ENCODE measurements around the gene C22orf15. TPM values are rescaled to one million over a fixed set of nuclear protein-coding genes. Genes with fewer than 3 reads are reported as not detected.

C22orf15 gene
- total RNA-seq, 3 donors from 2014 or later = 0.11 to 0.30 TPM; not detected in 1

- no peaks in the 10 kb centered on the region for H3K27me3 Mint-ChIP-seq (ENCODE audit: low read depth)
- no peak for ATAC-seq
- no peak overlapping the region for H3K4me3 Mint-ChIP-seq
- DNase-seq = no peak
- H3K4me1 Mint-ChIP-seq (ENCODE audit: low read depth) = peaks cover 9% of the 10 kb centered on the region
- no peaks in the 10 kb centered on the region for H3K9me3 Mint-ChIP-seq
- H3K36me3 Mint-ChIP-seq (ENCODE audit: insufficient read depth) = no peaks in the 10 kb centered on the region
Measured at GRCh38 chr22:23754980-23755636, 7.7 kb upstream of the C22orf15 start.

- no peak for ATAC-seq
- Mint-ChIP-seq H3K36me3 (ENCODE audit: insufficient read depth) (no peaks in the 10 kb centered on the region), H3K9me3 (no peaks in the 10 kb centered on the region), H3K4me3 (no peak overlapping the region), H3K27me3 (ENCODE audit: low read depth) (no peaks in the 10 kb centered on the region), H3K4me1 (ENCODE audit: low read depth) (peaks cover 4% of the 10 kb centered on the region)
- no peak for DNase-seq
Measured at GRCh38 chr22:23755711-23756110, 7.1 kb upstream of the C22orf15 start.

- Mint-ChIP-seq H3K27me3 (ENCODE audit: low read depth) (no peaks in the 10 kb centered on the region), H3K4me3 (no peak overlapping the region), H3K4me1 (ENCODE audit: low read depth) (peaks cover 6% of the 10 kb centered on the region), H3K9me3 (no peaks in the 10 kb centered on the region), H3K36me3 (ENCODE audit: insufficient read depth) (no peaks in the 10 kb centered on the region)
- no peak for DNase-seq
- ATAC-seq = no peak
Measured at GRCh38 chr22:23756891-23757290, 5.9 kb upstream of the C22orf15 start.

GRCh38 chr22:23759566-23759965 lies 3.2 kb upstream of the C22orf15 start:
- DNase-seq (no peak), ATAC-seq (no peak)
- Mint-ChIP-seq H3K27me3 (ENCODE audit: low read depth) (no peaks in the 10 kb centered on the region), H3K4me3 (no peak overlapping the region), H3K4me1 (ENCODE audit: low read depth) (peaks cover 22% of the 10 kb centered on the region), H3K9me3 (no peaks in the 10 kb centered on the region), H3K36me3 (ENCODE audit: insufficient read depth) (no peaks in the 10 kb centered on the region)

GRCh38 chr22:23760056-23760455 lies 2.7 kb upstream of the C22orf15 start:
- no peak for ATAC-seq
- H3K36me3 Mint-ChIP-seq (ENCODE audit: insufficient read depth) = no peaks in the 10 kb centered on the region
- no peak overlapping the region for H3K4me3 Mint-ChIP-seq
- H3K4me1 Mint-ChIP-seq (ENCODE audit: low read depth) = peaks cover 26% of the 10 kb centered on the region
- H3K9me3 Mint-ChIP-seq = no peaks in the 10 kb centered on the region
- no peak for DNase-seq
- H3K27me3 Mint-ChIP-seq (ENCODE audit: low read depth) = no peaks in the 10 kb centered on the region

GRCh38 chr22:23763579-23763945 lies 772 bp downstream of the C22orf15 start:
- peak; percentile 45 for DNase-seq
- H3K36me3 Mint-ChIP-seq (ENCODE audit: insufficient read depth) = no peaks in the 10 kb centered on the region

GRCh38 chr22:23763954-23764353 lies 1.2 kb downstream of the C22orf15 start:
- H3K4me3 Mint-ChIP-seq = peak overlapping the region; percentile 73
- H3K36me3 Mint-ChIP-seq (ENCODE audit: insufficient read depth) = no peaks in the 10 kb centered on the region
- ATAC-seq (no peak), DNase-seq (no peak)
- H3K27me3 Mint-ChIP-seq (ENCODE audit: low read depth) = no peaks in the 10 kb centered on the region
- H3K4me1 Mint-ChIP-seq (ENCODE audit: low read depth) = peaks cover 41% of the 10 kb centered on the region
- H3K9me3 Mint-ChIP-seq = no peaks in the 10 kb centered on the region

More at GRCh38 chr22:23763579-23763945, 772 bp downstream of the C22orf15 start:
- ATAC-seq = peak; percentile 48 to 55
- Mint-ChIP-seq H3K4me1 (ENCODE audit: low read depth) (peaks cover 41% of the 10 kb centered on the region), H3K27me3 (ENCODE audit: low read depth) (no peaks in the 10 kb centered on the region), H3K9me3 (no peaks in the 10 kb centered on the region), H3K4me3 (peak overlapping the region; percentile 73)

GRCh38 chr22:23764899-23765881 lies 2.4 kb downstream of the C22orf15 start:
- no peak for DNase-seq
- Mint-ChIP-seq H3K4me3 (no peak overlapping the region), H3K4me1 (ENCODE audit: low read depth) (peaks cover 44% of the 10 kb centered on the region), H3K36me3 (ENCODE audit: insufficient read depth) (no peaks in the 10 kb centered on the region), H3K27me3 (ENCODE audit: low read depth) (no peaks in the 10 kb centered on the region), H3K9me3 (no peaks in the 10 kb centered on the region)
- ATAC-seq = no peak

GRCh38 chr22:23767303-23767672 lies 4.5 kb downstream of the C22orf15 start:
- Mint-ChIP-seq H3K36me3 (ENCODE audit: insufficient read depth) (no peaks in the 10 kb centered on the region), H3K27me3 (ENCODE audit: low read depth) (no peaks in the 10 kb centered on the region), H3K9me3 (no peaks in the 10 kb centered on the region), H3K4me1 (ENCODE audit: low read depth) (peaks cover 50% of the 10 kb centered on the region), H3K4me3 (peak overlapping the region; percentile 82)
- no peak for DNase-seq
- ATAC-seq = peak; percentile 1 to 8

- H3K27me3 Mint-ChIP-seq (ENCODE audit: low read depth) = no peaks in the 10 kb centered on the region
- peak; percentile 65 for DNase-seq
- ATAC-seq = peak; percentile 77 to 78
- H3K36me3 Mint-ChIP-seq (ENCODE audit: insufficient read depth) = no peaks in the 10 kb centered on the region
- H3K4me1 Mint-ChIP-seq (ENCODE audit: low read depth) = peaks cover 46% of the 10 kb centered on the region
- no peaks in the 10 kb centered on the region for H3K9me3 Mint-ChIP-seq
- H3K4me3 Mint-ChIP-seq = peak within 1 kb of the TSS; percentile 82
Measured at GRCh38 chr22:23767673-23768548, 5.1 kb downstream of the C22orf15 start, which contains the start of gene CHCHD10. TSS of gene CHCHD10 (minus strand) at chr22:23767972. CDS start at chr22:23767874, 98 bp downstream.

- Mint-ChIP-seq H3K9me3 (no peaks in the 10 kb centered on the region), H3K27me3 (ENCODE audit: low read depth) (no peaks in the 10 kb centered on the region), H3K36me3 (ENCODE audit: insufficient read depth) (no peaks in the 10 kb centered on the region), H3K4me3 (peak overlapping the region; percentile 54), H3K4me1 (ENCODE audit: low read depth) (peaks cover 39% of the 10 kb centered on the region)
- ATAC-seq (no peak), DNase-seq (no peak)
Measured at GRCh38 chr22:23769321-23769965, 6.7 kb downstream of the C22orf15 start.

- DNase-seq = no peak
- H3K9me3 Mint-ChIP-seq = no peaks in the 10 kb centered on the region
- peaks cover 18% of the 10 kb centered on the region for H3K4me1 Mint-ChIP-seq (ENCODE audit: low read depth)
- no peak for ATAC-seq
- no peaks in the 10 kb centered on the region for H3K36me3 Mint-ChIP-seq (ENCODE audit: insufficient read depth)
- H3K27me3 Mint-ChIP-seq (ENCODE audit: low read depth) = no peaks in the 10 kb centered on the region
- H3K4me3 Mint-ChIP-seq = peak overlapping the region; percentile 66
Measured at GRCh38 chr22:23772315-23772648, 9.5 kb downstream of the C22orf15 start.

- no peaks in the 10 kb centered on the region for H3K27me3 Mint-ChIP-seq (ENCODE audit: low read depth)
- ATAC-seq = peak; percentile 69 to 70
- DNase-seq = peak; percentile 47
- no peaks in the 10 kb centered on the region for H3K9me3 Mint-ChIP-seq
- H3K4me1 Mint-ChIP-seq (ENCODE audit: low read depth) = peaks cover 18% of the 10 kb centered on the region
- peak within 1 kb of the TSS; percentile 66 for H3K4me3 Mint-ChIP-seq
- H3K36me3 Mint-ChIP-seq (ENCODE audit: insufficient read depth) = no peaks in the 10 kb centered on the region
Measured at GRCh38 chr22:23772649-23773473, 10.1 kb downstream of the C22orf15 start, which contains the start of gene MMP11. TSS of gene MMP11 (plus strand) at chr22:23772849. CDS start at chr22:23772871, 22 bp downstream.

All from activated T-cell treated with anti-CD3 and anti-CD28 coated beads, Interleukin-2, amount 50 U/mL, for 4 hours (primary cell).